Glomerular endothelial cell (primary cell): ENCODE measurements around the gene TECPR1. TPM values are rescaled to one million over a fixed set of nuclear protein-coding genes. Genes with fewer than 3 reads are reported as not detected.

ENCODE experiments used
- DNase-seq: peaks from one replicate; pipeline ENCODE4 v3.0.0-alpha.2; 2011; ENCODE audit warnings: low read depth, low spot score; ENCODE audit errors: extremely low read depth
- total RNA-seq: library from RNA; depleted of rRNA; stranded (reverse); fragments of >200 nt; gene quantifications from 2 replicates; pipeline ENCODE4 v1.2.3, GENCODE V29; 2015

The TECPR1 gene
- total RNA-seq, 1 donor from 2014 or later, result 66.3 TPM

GRCh38 chr7:98213888-98214810 is 37.9 kb downstream of the TECPR1 start:
- no peak for DNase-seq

- no peak for DNase-seq
These were observed 38.6 kb downstream of the TECPR1 start for GRCh38 chr7:98213296-98213887.

- DNase-seq, result no peak
These were observed 39.4 kb downstream of the TECPR1 start for GRCh38 chr7:98212532-98213041.

- no peak for DNase-seq
These were observed 40.1 kb downstream of the TECPR1 start for GRCh38 chr7:98211676-98212531.

GRCh38 chr7:98211221-98211675 is 40.8 kb downstream of the TECPR1 start, which contains the start of gene BHLHA15:
Gene BHLHA15 (plus strand): TSS chr7:98211439. CDS start chr7:98212310, 871 bp downstream.
- DNase-seq, result no peak

GRCh38 chr7:98210513-98211220 is 41.4 kb downstream of the TECPR1 start:
- DNase-seq, result no peak

GRCh38 chr7:98209166-98209920 is 42.7 kb downstream of the TECPR1 start:
- DNase-seq, result no peak

GRCh38 chr7:98206451-98207330 is 45.3 kb downstream of the TECPR1 start:
- DNase-seq, result no peak

GRCh38 chr7:98205162-98205845 is 46.7 kb downstream of the TECPR1 start:
- no peak for DNase-seq

GRCh38 chr7:98204670-98205069 is 47.4 kb downstream of the TECPR1 start:
- DNase-seq, result no peak

- no peak for DNase-seq
These were observed 47.9 kb downstream of the TECPR1 start for GRCh38 chr7:98203964-98204605.

- DNase-seq, result no peak
These were observed 48.6 kb downstream of the TECPR1 start for GRCh38 chr7:98203261-98203963.

GRCh38 chr7:98202367-98203195 is 49.5 kb downstream of the TECPR1 start:
- DNase-seq, result no peak

- no peak for DNase-seq
These were observed 51.7 kb downstream of the TECPR1 start for GRCh38 chr7:98200364-98200763.

- DNase-seq, result no peak
These were observed 52.9 kb downstream of the TECPR1 start for GRCh38 chr7:98199131-98199530.
